Esophagus squamous epithelium (tissue), 5 donors: Measurements from ENCODE around the gene C19orf67. TPM values are rescaled to one million over a fixed set of nuclear protein-coding genes. Genes with fewer than 3 reads are reported as not detected.

Experiments used
- DNase-seq: peaks from one replicate; lab custom pipeline; 2025; lab: John Stamatoyannopoulos, UW
- H3K27ac ChIP-seq, 4 donors: fragments of 200-600 bp; sonication (generic); one replicate each; pipeline ENCODE4 v1.5.1; 2016 to 2019; ENCODE audit warnings: mild to moderate bottlenecking in 1 of 4
- H3K27me3 ChIP-seq, 4 donors: fragments of 200-600 bp; sonication (generic); 1 replicate in 3 of 4; 2 replicates in 1 of 4; pipeline versions ENCODE4 v1.5.1 to v1.6.0; 2017 to 2021; ENCODE audit warnings: antibody characterized with exemption in 1 of 4
- H3K36me3 ChIP-seq, 3 donors: fragments of 200-600 bp; sonication (generic); one replicate each; pipeline ENCODE4 v1.5.1; 2016 to 2019
- H3K4me1 ChIP-seq, 3 donors: fragments of 200-600 bp; sonication (generic); one replicate each; pipeline ENCODE4 v1.5.1; 2017 to 2019
- H3K4me3 ChIP-seq, 4 donors: fragments of 200-600 bp; sonication (generic); 1 replicate in 3 of 4; 2 replicates in 1 of 4; pipeline ENCODE4 v1.5.1; 2016 to 2019; ENCODE audit warnings: mild to moderate bottlenecking in 2 of 4, moderate library complexity in 1 of 4
- H3K9me3 ChIP-seq, 3 donors: fragments of 200-600 bp; sonication (generic); one replicate each; pipeline ENCODE4 v1.5.1; 2016 to 2019
- CTCF ChIP-seq, 6 experiments: fragments of 450-650 bp in 4 of 6; fragments of 200-600 bp in 2 of 6; sonication (generic) in 2 of 6; IDR thresholded peaks; one replicate each; pipeline ENCODE4 v1.5.1; 2016 to 2019; ENCODE audit warnings: antibody characterized with exemption in 6 of 6, mild to moderate bottlenecking in 4 of 6, moderate library complexity in 4 of 6
- POLR2A ChIP-seq, 4 donors: fragments of 450-650 bp; IDR thresholded peaks; one replicate each; pipeline ENCODE4 v1.6.1; 2017; ENCODE audit warnings: antibody characterized with exemption in 4 of 4, mild to moderate bottlenecking in 4 of 4, moderate library complexity in 3 of 4
- WGBS, 2 donors: methylation state at CpG; one replicate each; pipeline ENCODE4 v1.1.5; 2018; 5-methylcytosine and 5-hydroxymethylcytosine counted together
- intact Hi-C: fragments of 100-400 bp; cut with DNase I; formaldehyde crosslinking; loops from one replicate; pipeline ENCODE4 v1.15.0; 2022
- total RNA-seq, 4 donors: library from RNA; depleted of rRNA; stranded (reverse); fragments of >200 nt; gene quantifications; one replicate each; pipeline ENCODE4 v1.1.0, GENCODE V29; 2016
- donor health status: DM: yes; HTN: yes; CAD: no.

C19orf67 gene
- total RNA-seq, 4 donors from 2014 or later = not detected

- TF ChIP-seq POLR2A (IDR thresholded peaks at IDR 0.05) (no peak), CTCF (IDR thresholded peaks at IDR 0.05) (no peak)
- Histone ChIP-seq H3K27ac (peak overlapping the region in 2 of 4 donors; percentile 96 to 98), H3K4me1 (peaks cover 10 to 24% (median 11%) of the 10 kb centered on the region in 3 donors), H3K4me3 (peak overlapping the region in 3 of 4 donors; percentile 64 to 98 (median 89)), H3K36me3 (peaks cover 0 to 26% (median 5%) of the 10 kb centered on the region in 3 donors), H3K9me3 (peaks cover 0 to 11% (median 5%) of the 10 kb centered on the region in 3 donors), H3K27me3 (no peaks in the 10 kb centered on the region)
- DNase-seq = no peak
- 77 to 83% methylated on average over 25 to 26 of the region's 30 CpGs for WGBS, 2 donors
- intact Hi-C loops = no loop called here
Measured at GRCh38 chr19:14088634-14089411, 3.2 kb upstream of the C19orf67 start.

GRCh38 chr19:14086098-14086497 is 515 bp upstream of the C19orf67 start:
- TF ChIP-seq CTCF (IDR thresholded peaks at IDR 0.05) = no peak
- no peak for TF ChIP-seq POLR2A (IDR thresholded peaks at IDR 0.05)
- WGBS, 2 donors = 90 to 98% methylated on average over 5 of the region's 5 CpGs
- no peak overlapping the region for H3K4me3 ChIP-seq
- no peaks in the 10 kb centered on the region for H3K27me3 ChIP-seq
- H3K27ac ChIP-seq = no peak overlapping the region
- peaks cover 13 to 30% (median 14%) of the 10 kb centered on the region in 3 donors for H3K4me1 ChIP-seq
- no peaks in the 10 kb centered on the region for H3K9me3 ChIP-seq
- no peak for DNase-seq
- intact Hi-C loops = no loop called here
- H3K36me3 ChIP-seq = peaks cover 0 to 26% (median 5%) of the 10 kb centered on the region in 3 donors

GRCh38 chr19:14082675-14082960 is 3.0 kb downstream of the C19orf67 start:
- intact Hi-C loops = no loop called here

GRCh38 chr19:14081797-14082674 is 3.5 kb downstream of the C19orf67 start:
- H3K27ac ChIP-seq = peak overlapping the region; percentile 91 to 97 (median 94)
- TF ChIP-seq CTCF (IDR thresholded peaks at IDR 0.05) (no peak), POLR2A (IDR thresholded peaks at IDR 0.05) (no peak)
- intact Hi-C loops = no loop called here
- peaks cover 0 to 7% (median 0%) of the 10 kb centered on the region in 3 donors for H3K36me3 ChIP-seq
- H3K27me3 ChIP-seq = no peaks in the 10 kb centered on the region
- H3K4me1 ChIP-seq = peaks cover 16 to 31% (median 19%) of the 10 kb centered on the region in 3 donors
- WGBS, 2 donors = 34 to 42% methylated on average over 6 to 10 of the region's 24 CpGs
- H3K4me3 ChIP-seq = peak overlapping the region; percentile 72 to 81 (median 76)
- no peak for DNase-seq
- no peaks in the 10 kb centered on the region for H3K9me3 ChIP-seq

More at GRCh38 chr19:14082675-14082960, 3.0 kb downstream of the C19orf67 start:
- no peaks in the 10 kb centered on the region for H3K27me3 ChIP-seq
- peak overlapping the region in 3 of 4 donors; percentile 93 to 97 (median 94) for H3K27ac ChIP-seq
- no peaks in the 10 kb centered on the region for H3K9me3 ChIP-seq
- peaks cover 0 to 12% (median 0%) of the 10 kb centered on the region in 3 donors for H3K36me3 ChIP-seq
- WGBS, 2 donors = 33 to 36% methylated on average over 1 of the region's 1 CpG
- peak overlapping the region in 3 of 4 donors; percentile 75 to 81 (median 76) for H3K4me3 ChIP-seq
- no peak for TF ChIP-seq CTCF (IDR thresholded peaks at IDR 0.05)
- TF ChIP-seq POLR2A (IDR thresholded peaks at IDR 0.05) = no peak
- no peak for DNase-seq
- H3K4me1 ChIP-seq = peaks cover 16 to 31% (median 19%) of the 10 kb centered on the region in 3 donors
